Effector memory CD4-positive, alpha-beta T cell (primary cell): ENCODE data around the gene BRAF.
"Not testable (repeated sequence)": the region's sequence is repeated elsewhere in the genome, so short reads cannot be mapped to it uniquely, and the experiment has no call there.

Experiments
- DNase-seq, 3 donors: peaks; one replicate each; pipeline ENCODE4 v3.0.0-alpha.2; 2020
- H3K27ac ChIP-seq: 2 replicates; pipeline ENCODE4 v1.7.0; 2013; ENCODE audit warnings: mild to moderate bottlenecking, low read length, moderate library complexity; ENCODE audit not compliant: insufficient read depth, poor library complexity, severe bottlenecking
- H3K27me3 ChIP-seq: replicated peaks from 2 replicates; pipeline ENCODE4 v1.7.0; 2013; ENCODE audit warnings: mild to moderate bottlenecking, low read length; ENCODE audit not compliant: insufficient read depth, control insufficient read depth, poor library complexity, severe bottlenecking
- H3K36me3 ChIP-seq: 2 replicates; pipeline ENCODE4 v1.7.0; 2013; ENCODE audit warnings: mild to moderate bottlenecking, low read length, moderate library complexity; ENCODE audit not compliant: control insufficient read depth, insufficient read depth
- H3K4me1 ChIP-seq: 2 replicates; pipeline ENCODE4 v1.7.0; 2013; ENCODE audit warnings: low read length, mild to moderate bottlenecking; ENCODE audit not compliant: control insufficient read depth, insufficient read depth, poor library complexity, severe bottlenecking
- H3K4me3 ChIP-seq: 2 replicates; pipeline ENCODE4 v1.7.0; 2013; ENCODE audit warnings: low read length, low read depth, mild to moderate bottlenecking; ENCODE audit not compliant: insufficient read depth, poor library complexity, severe bottlenecking
- H3K9me3 ChIP-seq: 2 replicates; pipeline ENCODE4 v1.7.0; 2013; ENCODE audit warnings: mild to moderate bottlenecking, low read length, moderate library complexity; ENCODE audit not compliant: control insufficient read depth

The BRAF gene

DNA sequence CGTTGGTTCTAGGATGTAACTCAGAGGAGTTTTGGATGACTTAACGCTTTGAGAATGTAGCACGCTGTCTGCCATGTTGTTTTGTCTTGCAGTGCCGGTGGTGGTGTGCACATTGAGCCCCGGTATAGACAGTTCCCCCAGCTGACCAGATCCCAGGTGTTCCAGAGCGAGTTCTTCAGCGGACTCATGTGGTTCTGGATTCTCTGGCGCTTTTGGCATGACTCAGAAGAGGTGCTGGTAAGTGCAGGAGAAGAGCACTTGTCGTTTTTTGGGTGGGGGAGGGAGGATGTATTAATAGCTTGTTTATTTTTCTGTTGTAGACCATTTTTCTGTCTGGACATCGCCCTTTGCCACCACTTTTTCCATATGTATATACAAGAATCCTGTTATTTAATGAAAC lies 222.0 kb downstream of the BRAF start:
- Histone ChIP-seq H3K4me1 (peaks cover 8% of the 10 kb centered on the region), H3K4me3 (no peak overlapping the region), H3K9me3 (no peaks in the 10 kb centered on the region), H3K27ac (no peak overlapping the region), H3K27me3 (no peaks in the 10 kb centered on the region), H3K36me3 (peaks cover 21% of the 10 kb centered on the region)
- DNase-seq = no peak

DNA sequence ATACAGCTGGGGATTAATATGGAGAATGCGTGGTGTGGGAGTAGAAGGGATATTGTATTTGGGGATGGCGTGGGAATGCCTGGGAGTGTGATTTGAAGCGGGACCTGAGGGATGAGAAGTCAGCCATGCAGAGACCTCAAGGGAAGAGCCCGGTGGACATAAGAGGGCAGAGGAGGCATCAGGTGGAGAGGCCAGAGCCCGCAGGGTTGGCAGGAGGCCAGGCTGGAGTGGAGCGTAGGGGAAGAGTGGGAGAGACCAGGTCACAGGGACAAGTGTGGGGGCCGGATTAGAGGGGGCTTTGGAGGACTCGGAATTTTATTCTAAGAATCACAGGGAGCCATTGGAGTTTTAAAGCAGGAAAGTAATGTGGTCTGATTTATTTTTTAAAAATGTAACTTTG lies 226.3 kb downstream of the BRAF start:
- DNase-seq = no peak
- Histone ChIP-seq H3K27me3 (no peaks in the 10 kb centered on the region), H3K27ac (no peak overlapping the region), H3K4me3 (no peak overlapping the region), H3K4me1 (peaks cover 18% of the 10 kb centered on the region), H3K9me3 (no peaks in the 10 kb centered on the region), H3K36me3 (no peaks in the 10 kb centered on the region)

DNA sequence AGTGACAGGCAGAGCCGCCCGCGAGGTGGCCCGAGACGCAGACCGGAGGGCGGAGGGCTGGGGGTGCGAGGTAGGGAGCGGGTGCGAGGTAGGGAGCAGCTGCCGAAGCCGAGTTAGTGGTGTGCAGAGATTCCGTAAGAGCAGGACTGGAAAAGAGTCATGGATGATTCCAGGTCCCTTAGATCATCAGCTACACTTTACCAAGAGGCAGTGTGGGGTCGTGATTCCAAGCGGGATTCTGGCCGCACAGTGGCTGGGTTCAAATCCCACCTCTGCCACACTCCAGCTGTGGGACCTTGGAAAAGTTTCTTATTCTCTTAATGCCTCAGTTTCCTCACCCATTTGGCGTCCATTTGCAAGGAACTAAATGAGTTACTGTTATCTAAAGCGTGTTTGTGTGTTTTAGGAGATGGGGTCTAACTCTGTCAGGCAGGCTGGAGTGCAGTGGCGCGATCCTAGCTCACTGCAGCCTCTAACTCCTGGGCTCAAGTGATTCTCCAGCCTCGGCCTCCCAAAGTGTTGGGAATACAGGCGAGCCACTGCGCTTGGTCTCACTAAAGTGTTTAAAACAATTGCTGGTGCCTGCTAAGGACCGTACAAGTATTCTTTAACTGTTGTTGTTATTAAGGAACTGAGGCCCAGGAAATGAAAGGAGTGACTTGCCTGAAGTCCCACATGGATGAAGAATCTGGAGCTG lies 227.1 kb downstream of the BRAF start:
- no peaks in the 10 kb centered on the region for H3K27me3 ChIP-seq
- no peaks in the 10 kb centered on the region for H3K36me3 ChIP-seq
- no peaks in the 10 kb centered on the region for H3K9me3 ChIP-seq
- peaks cover 18% of the 10 kb centered on the region for H3K4me1 ChIP-seq
- H3K27ac ChIP-seq = peak overlapping the region; percentile 94
- no peak for DNase-seq
- peak overlapping the region; percentile 100 for H3K4me3 ChIP-seq

DNA sequence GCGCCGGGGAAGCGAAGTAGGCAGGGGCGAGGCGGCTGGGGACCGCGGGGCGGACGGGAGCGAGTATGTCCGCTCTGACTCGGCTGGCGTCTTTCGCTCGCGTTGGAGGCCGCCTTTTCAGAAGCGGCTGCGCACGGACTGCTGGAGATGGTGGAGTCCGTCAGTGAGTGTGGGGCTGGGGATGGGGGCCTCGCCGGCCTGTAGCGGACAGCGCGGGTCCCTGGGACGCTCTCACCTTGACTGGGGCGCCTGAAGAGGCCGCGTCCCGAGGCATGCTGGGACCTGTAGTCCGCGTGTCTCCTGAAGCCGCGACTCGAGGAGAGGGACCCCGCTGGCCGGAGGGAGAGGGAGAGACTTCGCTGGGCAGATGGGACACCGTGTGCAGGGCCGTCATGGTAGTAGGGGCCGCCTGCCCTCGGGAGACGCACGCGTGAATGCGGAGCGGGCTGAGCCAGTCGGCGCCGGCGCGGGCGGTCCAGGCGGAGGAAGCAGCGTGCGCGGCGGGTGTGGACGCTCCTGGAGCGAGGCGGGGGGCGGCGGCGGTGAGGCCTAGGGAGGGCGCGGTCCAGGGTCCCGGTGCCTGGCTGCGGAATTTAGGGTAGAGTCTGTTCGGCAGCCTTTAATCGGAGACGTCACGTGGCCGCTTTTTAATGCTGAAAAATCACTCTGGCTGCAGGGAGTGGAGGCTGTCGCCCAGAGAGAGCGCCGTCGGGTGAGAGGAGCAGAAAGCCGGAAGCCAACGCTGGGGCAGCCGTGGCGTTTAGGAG lies 227.9 kb downstream of the BRAF start, which contains the start of gene NDUFB2:
TSS of gene NDUFB2 (plus strand) at position 29 of the 767 bp plus-strand sequence. CDS start at position 66, 37 bp downstream.
- Histone ChIP-seq H3K27me3 (no peaks in the 10 kb centered on the region), H3K36me3 (no peaks in the 10 kb centered on the region), H3K4me1 (peaks cover 18% of the 10 kb centered on the region), H3K9me3 (no peaks in the 10 kb centered on the region), H3K4me3 (peak within 1 kb of the TSS; percentile 100), H3K27ac (peak within 1 kb of the TSS; percentile 94)
- peak; percentile 46 to 59 (median 53) for DNase-seq

DNA sequence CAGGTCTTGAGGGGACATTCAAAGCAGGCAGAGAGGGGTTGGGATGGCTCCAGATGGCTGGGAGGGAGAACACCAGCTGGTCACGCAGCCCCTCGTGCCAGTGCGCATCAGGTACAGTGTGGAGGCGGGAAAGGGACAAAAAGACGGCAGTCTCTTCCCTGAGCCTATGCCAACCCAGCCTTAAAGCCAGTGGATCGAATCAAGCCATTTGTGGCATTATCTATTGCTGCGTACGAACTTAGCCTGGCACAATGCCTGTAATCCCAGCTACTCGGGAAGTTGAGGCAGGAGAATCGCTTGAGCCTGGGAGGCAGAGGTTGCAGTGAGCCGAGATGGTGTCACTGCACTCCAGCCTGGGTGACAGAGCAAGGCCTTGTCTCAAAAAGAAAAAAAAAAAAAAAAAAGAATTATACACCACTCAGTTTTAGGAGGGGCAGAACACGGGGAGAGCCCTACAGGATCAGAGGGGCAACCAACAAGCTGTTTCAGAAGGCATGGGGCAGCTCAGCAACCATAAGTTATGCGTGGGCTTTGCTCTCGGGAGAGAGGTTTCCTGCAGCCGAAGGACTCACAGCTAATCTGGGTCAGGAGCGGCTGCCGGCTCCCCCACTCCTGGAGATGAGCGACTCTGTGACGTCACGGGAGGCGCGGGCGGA lies 228.6 kb downstream of the BRAF start:
- Histone ChIP-seq H3K36me3 (no peaks in the 10 kb centered on the region), H3K9me3 (no peaks in the 10 kb centered on the region), H3K4me3 (peak overlapping the region; percentile 100), H3K27me3 (no peaks in the 10 kb centered on the region), H3K27ac (peak overlapping the region; percentile 94), H3K4me1 (peaks cover 18% of the 10 kb centered on the region)
- peak; percentile 87 to 93 (median 89) for DNase-seq

DNA sequence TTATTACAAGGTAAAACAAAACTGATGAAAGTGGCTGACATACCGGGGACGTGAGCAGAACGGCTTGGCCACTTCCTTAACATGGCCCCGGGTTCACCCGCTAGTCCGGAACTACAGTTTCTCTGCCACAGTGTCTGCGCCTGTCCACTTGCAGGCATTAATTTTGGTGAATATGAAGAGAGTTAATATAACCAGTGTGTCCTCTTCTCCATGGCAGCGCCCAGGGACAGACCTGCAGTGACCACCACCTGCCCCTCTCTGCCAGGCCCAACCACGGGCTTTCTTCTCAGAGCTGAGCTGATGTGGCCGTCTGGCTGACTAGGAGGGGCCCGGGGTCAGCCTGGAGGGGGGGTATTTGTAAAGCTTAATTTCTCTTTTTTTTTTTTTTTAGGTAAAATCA lies 229.3 kb downstream of the BRAF start:
- Histone ChIP-seq H3K4me1 (peaks cover 18% of the 10 kb centered on the region), H3K36me3 (peaks cover 6% of the 10 kb centered on the region), H3K27me3 (no peaks in the 10 kb centered on the region), H3K9me3 (no peaks in the 10 kb centered on the region), H3K27ac (peak overlapping the region; percentile 94), H3K4me3 (no peak overlapping the region)
- no peak for DNase-seq

DNA sequence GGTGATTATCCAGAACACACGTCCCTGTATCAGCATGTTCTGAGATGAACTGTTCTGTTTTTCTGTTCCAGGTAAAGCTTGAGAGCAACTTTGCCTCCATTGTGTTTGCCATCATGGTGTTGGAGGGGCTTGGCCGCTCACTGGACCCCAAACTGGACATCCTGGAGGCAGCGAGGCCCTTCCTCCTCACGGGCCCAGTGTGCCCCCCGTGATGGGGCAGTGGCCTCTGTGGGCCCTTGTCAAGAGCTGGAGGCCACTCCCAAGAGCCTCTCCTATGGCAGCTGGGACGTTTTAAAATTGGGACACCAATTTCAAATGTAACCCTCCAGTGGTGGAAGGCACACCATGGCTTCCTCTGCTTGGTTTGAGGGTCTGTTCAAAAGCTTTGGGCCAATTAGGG lies 230.1 kb downstream of the BRAF start:
- H3K36me3 ChIP-seq = peaks cover 11% of the 10 kb centered on the region
- H3K4me3 ChIP-seq = no peak overlapping the region
- no peaks in the 10 kb centered on the region for H3K9me3 ChIP-seq
- peaks cover 18% of the 10 kb centered on the region for H3K4me1 ChIP-seq
- no peaks in the 10 kb centered on the region for H3K27me3 ChIP-seq
- no peak overlapping the region for H3K27ac ChIP-seq
- DNase-seq = no peak

DNA sequence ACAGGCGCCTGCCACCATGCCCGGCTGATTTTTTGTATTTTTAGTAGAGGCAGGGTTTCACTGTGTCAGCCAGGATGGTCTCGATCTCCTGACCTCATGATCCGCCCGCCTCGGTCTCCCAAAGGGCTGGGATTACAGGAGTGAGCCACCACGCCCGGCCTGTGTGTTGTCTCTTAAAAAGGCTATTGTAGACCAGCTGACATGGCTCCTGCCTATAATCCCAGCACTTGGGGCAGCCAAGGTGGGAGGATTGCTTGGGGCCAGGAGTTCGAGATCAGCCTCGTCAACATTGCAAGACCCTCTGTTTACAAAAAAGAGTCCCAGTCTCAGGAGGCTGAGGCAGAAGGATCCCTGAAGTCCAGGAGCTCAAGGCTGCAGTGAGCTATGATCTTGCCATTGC lies 230.9 kb downstream of the BRAF start:
- H3K36me3 ChIP-seq = peaks cover 16% of the 10 kb centered on the region
- not testable (repeated sequence) for H3K27ac ChIP-seq, H3K4me3 ChIP-seq, DNase-seq, H3K9me3 ChIP-seq, H3K27me3 ChIP-seq
- H3K4me1 ChIP-seq = peaks cover 18% of the 10 kb centered on the region

DNA sequence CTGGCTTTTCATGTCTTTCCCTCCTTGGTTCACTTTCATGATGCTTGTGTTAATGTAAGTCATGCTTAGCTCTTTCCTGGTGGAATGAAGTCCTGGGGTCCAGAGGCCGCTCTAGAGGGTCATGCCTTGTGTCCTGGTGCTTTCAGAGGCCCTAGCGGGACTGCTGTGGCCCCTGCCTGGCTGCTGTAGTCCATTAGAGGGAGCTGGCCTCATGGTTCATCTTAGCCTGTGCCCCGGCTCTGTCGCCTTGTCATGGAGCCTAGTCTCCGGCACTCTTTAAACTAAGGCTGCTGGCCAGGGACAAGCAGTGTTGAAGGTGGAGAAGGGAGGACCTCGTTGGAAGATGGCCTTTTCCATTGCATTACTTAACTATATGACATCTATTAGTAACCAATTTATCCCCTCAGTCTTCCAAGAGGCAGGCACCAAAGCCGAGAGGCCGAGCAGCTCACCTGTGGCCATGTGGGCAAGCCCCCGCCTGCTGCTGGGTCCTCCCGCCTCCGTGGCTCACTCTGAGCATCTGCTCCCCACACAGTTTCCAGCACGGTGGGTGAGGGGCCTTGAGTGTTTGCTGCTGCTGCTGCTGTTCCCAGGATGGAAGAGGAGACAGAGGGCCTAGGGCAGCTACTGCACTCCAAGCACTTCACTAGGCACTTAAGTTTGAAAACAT lies 233.2 kb downstream of the BRAF start:
- Histone ChIP-seq H3K27ac (no peak overlapping the region), H3K4me3 (no peak overlapping the region), H3K27me3 (no peaks in the 10 kb centered on the region), H3K9me3 (no peaks in the 10 kb centered on the region), H3K36me3 (peaks cover 27% of the 10 kb centered on the region), H3K4me1 (peaks cover 6% of the 10 kb centered on the region)
- no peak for DNase-seq
